OCI-LY3 (cell line): ENCODE measurements around the gene ZFYVE28.

Experiments
- EZH2phosphoT487 ChIP-seq: fragments of 200-600 bp; shearing (Covaris generic); IDR thresholded peaks from 2 replicates; pipeline ENCODE4 v1.6.1; 2018; ENCODE audit warnings: antibody characterized with exemption, mixed run types, low read depth
- TF ChIP-seq, protein P1 (sequence below): fragments of 200-600, 300-600 bp; sonication (generic); IDR thresholded peaks from 2 replicates; pipeline ENCODE4 v1.5.1; 2014; ENCODE audit warnings: antibody characterized with exemption, low read length, low read depth

DNA sequence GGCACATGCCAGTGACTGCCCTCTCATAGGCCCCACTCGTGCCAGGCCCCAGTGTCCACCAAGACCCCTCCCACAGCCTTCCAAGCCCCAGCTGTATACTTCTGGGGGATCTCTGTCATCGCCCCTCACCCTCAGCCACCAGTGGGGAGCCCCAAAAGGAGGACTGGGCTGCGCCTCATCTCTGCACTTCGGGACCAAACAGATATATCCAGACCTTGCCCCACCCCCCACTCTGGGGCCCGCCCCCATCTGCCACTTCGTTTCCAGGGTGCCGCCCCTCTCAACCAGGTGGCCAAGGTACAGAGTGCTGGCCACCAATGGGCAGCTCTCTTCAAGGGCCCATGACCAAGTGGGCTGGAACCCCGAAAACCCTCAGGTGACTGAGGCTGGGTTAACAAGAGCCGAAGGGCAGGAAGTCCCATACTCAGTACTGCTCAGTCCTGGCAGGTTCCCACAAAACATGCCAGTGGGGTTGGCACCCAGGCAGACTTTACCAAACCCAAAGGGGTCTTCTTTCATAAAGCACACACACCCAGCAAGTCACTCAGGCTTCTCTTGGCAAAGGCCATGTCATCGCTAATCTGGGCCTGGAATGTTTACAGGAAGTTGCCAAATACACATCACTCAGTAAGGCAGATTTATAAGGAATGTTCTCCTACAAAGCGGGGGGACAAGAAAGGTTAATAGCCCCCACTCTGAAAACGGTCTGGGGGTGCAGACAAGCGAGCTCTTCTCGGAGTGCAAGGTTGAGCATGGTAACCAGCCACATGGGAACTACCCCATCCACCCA is 4.4 kb downstream of the ZFYVE28 start:
- TF ChIP-seq, protein P1, sequence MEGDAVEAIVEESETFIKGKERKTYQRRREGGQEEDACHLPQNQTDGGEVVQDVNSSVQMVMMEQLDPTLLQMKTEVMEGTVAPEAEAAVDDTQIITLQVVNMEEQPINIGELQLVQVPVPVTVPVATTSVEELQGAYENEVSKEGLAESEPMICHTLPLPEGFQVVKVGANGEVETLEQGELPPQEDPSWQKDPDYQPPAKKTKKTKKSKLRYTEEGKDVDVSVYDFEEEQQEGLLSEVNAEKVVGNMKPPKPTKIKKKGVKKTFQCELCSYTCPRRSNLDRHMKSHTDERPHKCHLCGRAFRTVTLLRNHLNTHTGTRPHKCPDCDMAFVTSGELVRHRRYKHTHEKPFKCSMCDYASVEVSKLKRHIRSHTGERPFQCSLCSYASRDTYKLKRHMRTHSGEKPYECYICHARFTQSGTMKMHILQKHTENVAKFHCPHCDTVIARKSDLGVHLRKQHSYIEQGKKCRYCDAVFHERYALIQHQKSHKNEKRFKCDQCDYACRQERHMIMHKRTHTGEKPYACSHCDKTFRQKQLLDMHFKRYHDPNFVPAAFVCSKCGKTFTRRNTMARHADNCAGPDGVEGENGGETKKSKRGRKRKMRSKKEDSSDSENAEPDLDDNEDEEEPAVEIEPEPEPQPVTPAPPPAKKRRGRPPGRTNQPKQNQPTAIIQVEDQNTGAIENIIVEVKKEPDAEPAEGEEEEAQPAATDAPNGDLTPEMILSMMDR = no peak
- TF ChIP-seq EZH2phosphoT487 = no peak
